K562 (cell line): ENCODE measurements around the gene SLC6A6. TPM values are rescaled to one million over a fixed set of nuclear protein-coding genes. Genes with fewer than 3 reads are reported as not detected.

Source experiments
- ADNP ChIP-seq: fragments of 200-800 bp; sonication (Bioruptor generic); IDR thresholded peaks from 2 replicates; pipeline ENCODE4 v1.6.1; 2016; ENCODE audit warnings: missing genetic modification characterization, missing compliant biosample characterization
- ARID2 ChIP-seq: fragments of 450-650 bp; IDR thresholded peaks from 2 replicates; pipeline ENCODE4 v1.6.1; 2017; ENCODE audit warnings: antibody characterized with exemption, mild to moderate bottlenecking
- ATF1 ChIP-seq, 2 experiments: fragments of 450-650 bp in 1 of 2; IDR thresholded peaks; 2 replicates each; pipeline ENCODE4 v1.6.1; 2016; ENCODE audit warnings: missing compliant biosample characterization in 1 of 2, missing genetic modification characterization in 1 of 2
- C11orf30 ChIP-seq: fragments of 450-650 bp; IDR thresholded peaks from 2 replicates; pipeline ENCODE4 v1.6.1; 2016; ENCODE audit warnings: low read depth, mild to moderate bottlenecking
- FOXJ2 ChIP-seq: fragments of 200-800 bp; sonication (Bioruptor generic); IDR thresholded peaks from 2 replicates; pipeline ENCODE4 v1.6.1; 2016; ENCODE audit warnings: missing genetic modification characterization, missing compliant biosample characterization
- FOXM1 ChIP-seq, 2 experiments: fragments of 450-650 bp in 1 of 2; sonication (generic) in 1 of 2; formaldehyde crosslinking in 1 of 2; IDR thresholded peaks; 2 replicates each; pipeline versions ENCODE4 v1.6.1 to v1.9.0; 2017 to 2022; ENCODE audit warnings: low read depth in 2 of 2, mild to moderate bottlenecking in 2 of 2, missing genetic modification reagents in 1 of 2, moderate library complexity in 1 of 2
- GABPB2 ChIP-seq: fragments of 250-450 bp; sonication (Bioruptor Pico); conservative IDR thresholded peaks from 2 replicates; pipeline ENCODE4 v1.5.1; 2021; ENCODE audit warnings: mild to moderate bottlenecking
- HMG20A ChIP-seq: fragments of 450-650 bp; formaldehyde crosslinking; conservative IDR thresholded peaks from 2 replicates; pipeline ENCODE4 v1.4.0; 2020; ENCODE audit warnings: mild to moderate bottlenecking, mixed read lengths
- MAFF ChIP-seq: IDR thresholded peaks from 2 replicates; pipeline ENCODE4 v1.6.1; 2012; ENCODE audit warnings: low read length, improper control_type of control experiment
- MBD2 ChIP-seq: sonication (generic); IDR thresholded peaks from 2 replicates; pipeline ENCODE4 v1.6.1; 2016; ENCODE audit warnings: low read depth, borderline replicate concordance
- MXD1 ChIP-seq: fragments of 250-450 bp; sonication (Bioruptor Pico); IDR thresholded peaks from 2 replicates; pipeline ENCODE4 v1.8.0; 2021; ENCODE audit warnings: borderline replicate concordance, mild to moderate bottlenecking, moderate library complexity; ENCODE audit not compliant: poor library complexity, severe bottlenecking
- NCOA1 ChIP-seq: fragments of 450-650 bp; IDR thresholded peaks from 2 replicates; pipeline ENCODE4 v1.6.1; 2016; ENCODE audit warnings: low read depth
- NONO ChIP-seq, 2 experiments: fragments of 200-400 bp in 1 of 2; fragments of 450-650 bp in 1 of 2; formaldehyde crosslinking in 1 of 2; IDR thresholded peaks; 2 replicates each; pipeline ENCODE4 v1.6.1; 2017; ENCODE audit warnings: low read depth in 2 of 2, mild to moderate bottlenecking in 2 of 2, moderate library complexity in 2 of 2, low read length in 1 of 2
- PHB ChIP-seq: fragments of 250-450 bp; sonication (Bioruptor Pico); IDR thresholded peaks from 2 replicates; pipeline ENCODE4 v1.5.0; 2021
- SMARCA5 ChIP-seq: fragments of 450-650 bp; IDR thresholded peaks from 2 replicates; pipeline ENCODE4 v1.6.1; 2016
- SRSF3 ChIP-seq: fragments of 200-400 bp; formaldehyde crosslinking; IDR thresholded peaks from 2 replicates; pipeline ENCODE4 v1.6.1; 2016; ENCODE audit warnings: mild to moderate bottlenecking, low read length, moderate library complexity; ENCODE audit not compliant: insufficient read depth
- ZNF347 ChIP-seq: fragments of 450-650 bp; formaldehyde crosslinking; IDR thresholded peaks from 2 replicates; pipeline ENCODE4 v1.4.0; 2020; ENCODE audit warnings: low read depth, mild to moderate bottlenecking, moderate library complexity
- polyA plus RNA-seq, 8 experiments: library from polyadenylated mRNA; depleted of rRNA in 4 of 8; stranded (reverse) in 5 of 8; unstranded in 3 of 8; fragments of >200 nt; fragmentation: Nextera tagmentation in 2 of 8; fragmentation: Illumina TruSeq in 1 of 8; extraction: Ambion mirVana in 2 of 8; extraction: Trizol in 1 of 8; gene quantifications; 2 replicates each; pipeline versions ENCODE4 v1.2.1 to v1.2.3, GENCODE V29; 2011 to 2014; ENCODE audit warnings: inconsistent platforms in 1 of 8, missing spikeins in 1 of 8
- total RNA-seq, 7 experiments: library from RNA; depleted of rRNA in 6 of 7; stranded (reverse); fragments of >200 nt in 6 of 7; fragmentation: Illumina TruSeq in 2 of 7; extraction: Trizol in 2 of 7; gene quantifications; 2 replicates each; pipeline versions ENCODE4 v1.2.1 to v1.2.3, GENCODE V29; 2011 to 2021; ENCODE audit warnings: low replicate concordance in 1 of 7
- TF ChIP-seq, protein P1 (sequence below): fragments of 250-450 bp; sonication (Bioruptor Pico); IDR thresholded peaks from 2 replicates; pipeline ENCODE4 v1.5.0; 2021; ENCODE audit warnings: mild to moderate bottlenecking, moderate library complexity
- TF ChIP-seq, protein P2 (sequence below): sonication (generic); formaldehyde crosslinking; IDR thresholded peaks from 2 replicates; pipeline ENCODE4 v1.8.0; 2022; ENCODE audit warnings: mild to moderate bottlenecking, missing genetic modification reagents, borderline replicate concordance

The SLC6A6 gene
- total and polyA plus RNA-seq, 9 of the 15 experiments (the other 6 are each of a cell fraction or from before 2014, with no cell fraction given) = 12.3 to 203 (median 93.2) TPM

DNA sequence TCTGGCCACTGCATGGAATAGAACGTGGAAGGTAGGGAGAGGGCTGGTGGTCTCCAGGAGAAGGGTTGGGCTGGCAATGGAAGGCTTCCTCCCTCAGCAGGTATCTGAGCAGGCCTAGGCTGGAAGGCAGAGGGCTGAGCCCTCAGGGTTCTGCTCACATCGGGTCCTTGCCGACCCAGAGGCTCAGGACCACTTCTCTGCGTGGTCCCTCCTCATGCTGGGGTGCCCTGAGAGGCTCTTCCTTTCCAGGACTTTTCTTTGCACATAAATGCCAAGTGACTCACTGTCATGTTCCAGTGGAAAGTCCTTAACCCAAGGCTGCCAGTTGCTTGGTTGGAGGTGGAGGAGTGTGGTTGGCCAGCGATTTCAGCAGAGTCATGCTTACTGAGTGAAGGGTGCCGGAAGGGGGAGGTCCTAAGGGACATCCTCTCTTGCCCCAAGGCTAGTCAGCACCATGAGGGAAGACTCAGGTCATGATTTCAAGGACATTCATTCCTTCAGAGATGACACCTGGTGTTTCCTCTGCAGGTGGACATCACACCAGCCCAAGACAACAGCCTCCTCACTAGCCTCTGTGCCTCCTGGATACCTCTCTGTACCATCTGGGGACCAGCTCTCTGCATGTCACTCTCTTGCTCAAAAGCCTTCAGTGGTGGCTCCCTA is 8.2 kb downstream of the SLC6A6 start (continued):
- TF ChIP-seq, protein P1, sequence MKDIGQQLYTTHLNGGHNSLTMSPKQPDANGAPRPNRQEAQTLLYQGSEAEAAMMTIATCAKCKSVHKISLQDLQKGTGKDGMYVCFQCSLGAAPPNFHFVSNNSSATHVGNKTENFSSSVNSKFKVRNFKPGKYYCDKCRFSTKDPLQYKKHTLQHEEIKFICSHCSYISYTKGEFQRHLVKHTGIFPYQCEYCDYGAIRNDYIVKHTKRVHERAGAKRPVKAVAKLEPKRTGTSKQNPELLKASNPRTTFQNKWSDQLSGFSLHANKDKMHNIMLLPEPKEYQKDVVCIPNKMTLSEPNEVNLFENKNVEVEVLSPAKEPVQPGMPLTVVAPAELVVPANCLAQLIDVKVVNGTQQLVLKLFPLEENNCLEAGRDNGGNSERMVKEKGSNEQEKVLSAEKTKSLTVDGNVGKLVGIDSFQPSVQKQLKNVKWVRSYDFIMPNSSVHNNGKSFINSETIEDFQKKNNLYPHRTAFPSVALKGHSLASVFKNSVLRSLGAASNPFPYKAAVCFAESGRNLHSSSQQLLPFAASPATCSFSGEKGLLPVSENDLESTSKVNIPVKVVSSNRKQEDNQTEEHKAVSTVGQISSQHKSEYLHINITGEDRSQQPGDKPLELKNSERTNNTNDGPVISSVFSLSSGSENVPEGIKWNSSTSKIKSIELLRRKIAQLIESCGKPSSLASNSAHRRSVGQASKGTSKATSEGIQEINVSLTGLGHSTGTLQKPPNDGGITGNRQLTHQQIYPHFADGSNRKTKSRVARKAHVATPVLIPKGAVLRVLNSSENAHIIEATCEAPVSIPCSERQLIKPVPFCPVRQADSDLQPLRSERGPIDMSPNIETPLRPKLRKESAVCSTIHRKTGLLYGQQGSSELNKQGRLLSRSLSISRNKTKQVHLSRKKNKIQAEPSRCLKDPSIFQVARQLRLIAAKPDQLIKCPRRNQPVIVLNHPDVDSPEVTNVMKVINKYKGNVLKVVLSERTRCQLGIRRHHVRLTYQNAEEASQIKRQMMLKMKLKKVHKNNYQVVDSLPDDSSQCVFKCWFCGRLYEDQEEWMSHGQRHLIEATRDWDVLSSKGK (CRISPR knock-in tag) = no peak
- TF ChIP-seq ARID2 = no peak
- TF ChIP-seq MXD1 (CRISPR knock-in tag) = no peak
- TF ChIP-seq NCOA1 = peak; percentile 14; the same call in 1 of the 2 replicates
- no peak for TF ChIP-seq C11orf30
- no peak for TF ChIP-seq SRSF3
- no peak for TF ChIP-seq NONO (IDR thresholded peaks at IDR 0.05; ENCODE audit: low read depth in 2 of 2, low read length in 1 of 2)
- no peak for TF ChIP-seq ATF1 (CRISPR knock-in tag; IDR thresholded peaks at IDR 0.05)
- peak; percentile 65 for TF ChIP-seq ATF1 (tag; IDR thresholded peaks at IDR 0.05)
- TF ChIP-seq MBD2 = no peak
- TF ChIP-seq ADNP = no peak
- TF ChIP-seq GABPB2 (CRISPR knock-in tag) = no peak; the same call in 1 of the 2 replicates
- TF ChIP-seq PHB = no peak
- no peak for TF ChIP-seq HMG20A
- TF ChIP-seq, protein P2, sequence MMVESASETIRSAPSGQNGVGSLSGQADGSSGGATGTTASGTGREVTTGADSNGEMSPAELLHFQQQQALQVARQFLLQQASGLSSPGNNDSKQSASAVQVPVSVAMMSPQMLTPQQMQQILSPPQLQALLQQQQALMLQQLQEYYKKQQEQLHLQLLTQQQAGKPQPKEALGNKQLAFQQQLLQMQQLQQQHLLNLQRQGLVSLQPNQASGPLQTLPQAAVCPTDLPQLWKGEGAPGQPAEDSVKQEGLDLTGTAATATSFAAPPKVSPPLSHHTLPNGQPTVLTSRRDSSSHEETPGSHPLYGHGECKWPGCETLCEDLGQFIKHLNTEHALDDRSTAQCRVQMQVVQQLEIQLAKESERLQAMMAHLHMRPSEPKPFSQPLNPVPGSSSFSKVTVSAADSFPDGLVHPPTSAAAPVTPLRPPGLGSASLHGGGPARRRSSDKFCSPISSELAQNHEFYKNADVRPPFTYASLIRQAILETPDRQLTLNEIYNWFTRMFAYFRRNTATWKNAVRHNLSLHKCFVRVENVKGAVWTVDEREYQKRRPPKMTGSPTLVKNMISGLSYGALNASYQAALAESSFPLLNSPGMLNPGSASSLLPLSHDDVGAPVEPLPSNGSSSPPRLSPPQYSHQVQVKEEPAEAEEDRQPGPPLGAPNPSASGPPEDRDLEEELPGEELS (CRISPR knock-in tag) = 0 out of 2 replicates have a peak, but pooled peaks have one; percentile 6
- peak; percentile 62; the same call in 1 of the 2 replicates for TF ChIP-seq FOXJ2 (tag)
- no peak; the same call in 1 of the 2 replicates for TF ChIP-seq SMARCA5
- TF ChIP-seq FOXM1 (IDR thresholded peaks at IDR 0.05; ENCODE audit: low read depth) = no peak
- TF ChIP-seq FOXM1 (CRISPR knock-in tag; IDR thresholded peaks at IDR 0.05; ENCODE audit: low read depth) = no peak
- no peak for TF ChIP-seq ZNF347 (CRISPR knock-in tag)
- peak; percentile 97 for TF ChIP-seq MAFF
